Measurements from ENCODE around the gene PRKAB1. TPM values are rescaled to one million over a fixed set of nuclear protein-coding genes. Genes with fewer than 3 reads are reported as not detected.
"Not testable (repeated sequence)": the region's sequence is repeated elsewhere in the genome, so short reads cannot be mapped to it uniquely, and the experiment has no call there.

Gene PRKAB1
- total RNA-seq = 12.2 TPM
- long read RNA-seq, transcript PRKAB1-201 (7 exons, 2,610 nt) = major isoform, 27 of 32 reads
- long read RNA-seq, partial matches to known transcripts = 2 of 32 reads
- long read RNA-seq, other reads (novel, unspliced or antisense) = 1 of 32 reads

- peak; percentile 97 for DNase-seq (ENCODE audit: low spot score)
- intact Hi-C loops (cut with DNase I) = loop anchor here (5.0 kb wide), 1 partner anchor 115 kb away; no protein-coding TSS in a partner anchor
These were observed at the start of gene PRKAB1 for GRCh38 chr12:119667577-119668323. Gene PRKAB1 (plus strand): TSS chr12:119668133. CDS start chr12:119668245, 112 bp downstream.

- DNase-seq (ENCODE audit: low spot score) = not testable (repeated sequence)
These were observed 49.5 kb upstream of the PRKAB1 start for GRCh38 chr12:119618328-119618896.

GRCh38 chr12:119620490-119620889 is 47.4 kb upstream of the PRKAB1 start:
- intact Hi-C loops (cut with DNase I) = no loop called here
- DNase-seq (ENCODE audit: low spot score) = no peak

More at GRCh38 chr12:119618328-119618896, 49.5 kb upstream of the PRKAB1 start:
- intact Hi-C loops (cut with DNase I) = not testable (repeated sequence)

GRCh38 chr12:119621878-119622277 is 46.1 kb upstream of the PRKAB1 start:
- no peak for DNase-seq (ENCODE audit: low spot score)
- intact Hi-C loops (cut with DNase I) = no loop called here

GRCh38 chr12:119624966-119625365 is 43.0 kb upstream of the PRKAB1 start:
- no peak for DNase-seq (ENCODE audit: low spot score)
- intact Hi-C loops (cut with DNase I) = no loop called here

GRCh38 chr12:119627019-119627643 is 40.8 kb upstream of the PRKAB1 start:
- intact Hi-C loops (cut with DNase I) = no loop called here

GRCh38 chr12:119627686-119628085 is 40.2 kb upstream of the PRKAB1 start:
- intact Hi-C loops (cut with DNase I) = no loop called here
- no peak for DNase-seq (ENCODE audit: low spot score)

More at GRCh38 chr12:119627019-119627643, 40.8 kb upstream of the PRKAB1 start:
- no peak for DNase-seq (ENCODE audit: low spot score)

- no peak for DNase-seq (ENCODE audit: low spot score)
These were observed 37.6 kb upstream of the PRKAB1 start for GRCh38 chr12:119630223-119630780.

GRCh38 chr12:119630962-119631550 is 36.9 kb upstream of the PRKAB1 start:
- no peak for DNase-seq (ENCODE audit: low spot score)

More at GRCh38 chr12:119630223-119630780, 37.6 kb upstream of the PRKAB1 start:
- intact Hi-C loops (cut with DNase I) = no loop called here

GRCh38 chr12:119631930-119632678 is 35.8 kb upstream of the PRKAB1 start:
- intact Hi-C loops (cut with DNase I) = no loop called here
- no peak for DNase-seq (ENCODE audit: low spot score)

More at GRCh38 chr12:119630962-119631550, 36.9 kb upstream of the PRKAB1 start:
- intact Hi-C loops (cut with DNase I) = no loop called here

GRCh38 chr12:119634743-119635142 is 33.2 kb upstream of the PRKAB1 start:
- intact Hi-C loops (cut with DNase I) = no loop called here
- no peak for DNase-seq (ENCODE audit: low spot score)

- DNase-seq (ENCODE audit: low spot score) = no peak
- intact Hi-C loops (cut with DNase I) = no loop called here
These were observed 24.9 kb upstream of the PRKAB1 start for GRCh38 chr12:119642986-119643385.

GRCh38 chr12:119644930-119645329 is 23.0 kb upstream of the PRKAB1 start:
- intact Hi-C loops (cut with DNase I) = no loop called here
- no peak for DNase-seq (ENCODE audit: low spot score)

- no peak for DNase-seq (ENCODE audit: low spot score)
- intact Hi-C loops (cut with DNase I) = no loop called here
These were observed 22.3 kb upstream of the PRKAB1 start for GRCh38 chr12:119645535-119646059.

- DNase-seq (ENCODE audit: low spot score) = no peak
- intact Hi-C loops (cut with DNase I) = no loop called here
These were observed 18.6 kb upstream of the PRKAB1 start for GRCh38 chr12:119649202-119649808.

GRCh38 chr12:119652665-119653064 is 15.3 kb upstream of the PRKAB1 start:
- DNase-seq (ENCODE audit: low spot score) = no peak
- intact Hi-C loops (cut with DNase I) = loop anchor here (10.0 kb wide), 1 partner anchor 208 kb away; no protein-coding TSS in a partner anchor

GRCh38 chr12:119657001-119657400 is 10.9 kb upstream of the PRKAB1 start:
- intact Hi-C loops (cut with DNase I) = loop anchor here (10.0 kb wide), 1 partner anchor 212 kb away; no protein-coding TSS in a partner anchor
- DNase-seq (ENCODE audit: low spot score) = not testable (repeated sequence)

GRCh38 chr12:119658166-119658565 is 9.8 kb upstream of the PRKAB1 start:
- intact Hi-C loops (cut with DNase I) = loop anchor here (10.0 kb wide), 1 partner anchor 213 kb away; no protein-coding TSS in a partner anchor
- not testable (repeated sequence) for DNase-seq (ENCODE audit: low spot score)

Measured in cardiac septum (tissue), 1 donor.